ENCODE measurements around the gene LILRB2. TPM values are rescaled to one million over a fixed set of nuclear protein-coding genes. Genes with fewer than 3 reads are reported as not detected.
A peak's percentile ranks its signal among the peaks of the same experiment; 100 is the strongest.

LILRB2 gene
- total and polyA plus RNA-seq, 4 donors = 9.1 to 202 (median 27.9) TPM

- ATAC-seq (ENCODE audit: insufficient read depth, low FRiP score) (no peak), DNase-seq (no peak)
- no peak overlapping the region for H3K4me3 ChIP-seq
- no peak for TF ChIP-seq CTCF (IDR thresholded peaks at IDR 0.05; ENCODE audit: control extremely low read depth, extremely low read depth)
- WGBS, 2 donors = 52 to 63% methylated on average over 8 of the region's 8 CpGs
- H3K27me3 ChIP-seq (ENCODE audit: control insufficient read depth in 3 of 3, insufficient read depth in 3 of 3, low read length in 2 of 3) = peaks cover 0 to 12% (median 0%) of the 10 kb centered on the region in 3 donors
- H3K9me3 ChIP-seq (ENCODE audit: control insufficient read depth in 4 of 4, insufficient read depth in 3 of 4, low read length in 3 of 4) = no peaks in the 10 kb centered on the region
- no peaks in the 10 kb centered on the region for H3K36me3 ChIP-seq (ENCODE audit: control insufficient read depth in 4 of 4, insufficient read depth in 4 of 4, low read length in 4 of 4)
- peak overlapping the region in 1 of 2 donors; percentile 72 for H3K27ac ChIP-seq (ENCODE audit: low read depth in 1 of 2, low read length in 1 of 2)
- H3K9ac ChIP-seq (ENCODE audit: insufficient read depth in 1 of 2, low read length in 2 of 2) = no peak overlapping the region
- H3K4me1 ChIP-seq (ENCODE audit: control insufficient read depth in 5 of 5, insufficient read depth in 5 of 5, low read length in 5 of 5) = no peaks in the 10 kb centered on the region
Measured at GRCh38 chr19:54271106-54271505, 9.8 kb downstream of the LILRB2 start.

GRCh38 chr19:54268936-54269335, 12.0 kb downstream of the LILRB2 start:
- TF ChIP-seq CTCF (IDR thresholded peaks at IDR 0.05; ENCODE audit: control extremely low read depth, extremely low read depth) = no peak
- H3K4me1 ChIP-seq (ENCODE audit: control insufficient read depth in 5 of 5, insufficient read depth in 5 of 5, low read length in 5 of 5) = no peaks in the 10 kb centered on the region
- ATAC-seq (ENCODE audit: insufficient read depth, low FRiP score) = no peak
- H3K9ac ChIP-seq (ENCODE audit: insufficient read depth in 1 of 2, low read length in 2 of 2) = no peak overlapping the region
- no peak overlapping the region for H3K27ac ChIP-seq (ENCODE audit: low read depth in 1 of 2, low read length in 1 of 2)
- no peaks in the 10 kb centered on the region for H3K9me3 ChIP-seq (ENCODE audit: control insufficient read depth in 4 of 4, insufficient read depth in 3 of 4, low read length in 3 of 4)
- peaks cover 0 to 9% (median 0%) of the 10 kb centered on the region in 3 donors for H3K27me3 ChIP-seq (ENCODE audit: control insufficient read depth in 3 of 3, insufficient read depth in 3 of 3, low read length in 2 of 3)
- 25 to 50% methylated on average over 2 of the region's 2 CpGs for WGBS, 2 donors
- no peaks in the 10 kb centered on the region for H3K36me3 ChIP-seq (ENCODE audit: control insufficient read depth in 4 of 4, insufficient read depth in 4 of 4, low read length in 4 of 4)
- no peak overlapping the region for H3K4me3 ChIP-seq
- no peak for DNase-seq

GRCh38 chr19:54266133-54266532, 14.8 kb downstream of the LILRB2 start:
- TF ChIP-seq CTCF (IDR thresholded peaks at IDR 0.05; ENCODE audit: control extremely low read depth, extremely low read depth) = peak; percentile 61
- ATAC-seq (ENCODE audit: insufficient read depth, low FRiP score) = no peak

GRCh38 chr19:54262470-54262869, 18.4 kb downstream of the LILRB2 start:
- Histone ChIP-seq H3K36me3 (ENCODE audit: control insufficient read depth in 4 of 4, insufficient read depth in 4 of 4, low read length in 4 of 4) (no peaks in the 10 kb centered on the region), H3K27ac (ENCODE audit: low read depth in 1 of 2, low read length in 1 of 2) (no peak overlapping the region), H3K4me3 (no peak overlapping the region), H3K4me1 (ENCODE audit: control insufficient read depth in 5 of 5, insufficient read depth in 5 of 5, low read length in 5 of 5) (no peaks in the 10 kb centered on the region), H3K9ac (ENCODE audit: insufficient read depth in 1 of 2, low read length in 2 of 2) (no peak overlapping the region), H3K9me3 (ENCODE audit: control insufficient read depth in 4 of 4, insufficient read depth in 3 of 4, low read length in 3 of 4) (no peaks in the 10 kb centered on the region), H3K27me3 (ENCODE audit: control insufficient read depth in 3 of 3, insufficient read depth in 3 of 3, low read length in 2 of 3) (peaks cover 0 to 4% (median 0%) of the 10 kb centered on the region in 3 donors)
- ATAC-seq (ENCODE audit: insufficient read depth, low FRiP score) (no peak), DNase-seq (no peak)
- no peak for TF ChIP-seq CTCF (IDR thresholded peaks at IDR 0.05; ENCODE audit: control extremely low read depth, extremely low read depth)
- WGBS, 2 donors = 81 to 89% methylated on average over 2 of the region's 2 CpGs

More at GRCh38 chr19:54266133-54266532, 14.8 kb downstream of the LILRB2 start:
- 7 to 8% methylated on average over 6 of the region's 6 CpGs for WGBS, 2 donors
- no peak overlapping the region for H3K9ac ChIP-seq (ENCODE audit: insufficient read depth in 1 of 2, low read length in 2 of 2)
- H3K4me1 ChIP-seq (ENCODE audit: control insufficient read depth in 5 of 5, insufficient read depth in 5 of 5, low read length in 5 of 5) = no peaks in the 10 kb centered on the region
- no peaks in the 10 kb centered on the region for H3K9me3 ChIP-seq (ENCODE audit: control insufficient read depth in 4 of 4, insufficient read depth in 3 of 4, low read length in 3 of 4)
- DNase-seq = peak; percentile 66 to 86 (median 76)
- H3K27ac ChIP-seq (ENCODE audit: low read depth in 1 of 2, low read length in 1 of 2) = no peak overlapping the region
- no peak overlapping the region for H3K4me3 ChIP-seq
- peaks cover 0 to 3% (median 0%) of the 10 kb centered on the region in 3 donors for H3K27me3 ChIP-seq (ENCODE audit: control insufficient read depth in 3 of 3, insufficient read depth in 3 of 3, low read length in 2 of 3)
- H3K36me3 ChIP-seq (ENCODE audit: control insufficient read depth in 4 of 4, insufficient read depth in 4 of 4, low read length in 4 of 4) = no peaks in the 10 kb centered on the region
